MCF 10A (cell line): ENCODE measurements around the gene XYLB. TPM values are rescaled to one million over a fixed set of nuclear protein-coding genes. Genes with fewer than 3 reads are reported as not detected.

Source experiments
- BruUV-seq: library from RNA; stranded (reverse); fragments of 400-500 nt; replicated peaks from 2 replicates; lab custom pipeline; 2021; lab: Mats Ljungman, UMichigan
- CTCF ChIA-PET: fragments of 300-600 bp; sonication (Branson Sonifier 250); formaldehyde crosslinking; extraction: SDS; loops from one replicate; lab custom pipeline; 2021; ENCODE audit warnings: antibody characterized with exemption, inconsistent platforms; lab: Yijun Ruan, JAX
- POLR2A ChIA-PET: fragments of 300-600, 350-650 bp; sonication (Branson Sonifier 250); formaldehyde crosslinking; extraction: SDS; loops from one replicate; lab custom pipeline; 2020; ENCODE audit warnings: antibody characterized with exemption, inconsistent platforms; lab: Yijun Ruan, JAX
- DNase-seq: peaks from one replicate; pipeline ENCODE4 v3.0.0-alpha.2; 2018; ENCODE audit not compliant: unreplicated experiment
- H3K27ac Mint-ChIP-seq: one replicate; pipeline ENCODE4 v1.8.0; 2022; ENCODE audit warnings: mild to moderate bottlenecking, low read depth, mixed read lengths; ENCODE audit not compliant: unreplicated experiment
- H3K27me3 Mint-ChIP-seq: one replicate; pipeline ENCODE4 v1.8.0; 2022; ENCODE audit warnings: mixed read lengths; ENCODE audit not compliant: insufficient read depth, unreplicated experiment
- H3K36me3 Mint-ChIP-seq: one replicate; pipeline ENCODE4 v1.8.0; 2022; ENCODE audit warnings: mild to moderate bottlenecking, moderate library complexity, mixed read lengths; ENCODE audit not compliant: insufficient read depth, unreplicated experiment
- H3K4me1 Mint-ChIP-seq: one replicate; pipeline ENCODE4 v1.8.0; 2022; ENCODE audit warnings: mixed read lengths; ENCODE audit not compliant: insufficient read depth, unreplicated experiment
- H3K4me3 Mint-ChIP-seq: one replicate; pipeline ENCODE4 v1.8.0; 2022; ENCODE audit warnings: mild to moderate bottlenecking, moderate library complexity, mixed read lengths; ENCODE audit not compliant: unreplicated experiment
- H3K9me3 Mint-ChIP-seq: one replicate; pipeline ENCODE4 v1.8.0; 2022; ENCODE audit warnings: mixed read lengths; ENCODE audit not compliant: unreplicated experiment
- intact Hi-C: fragments of 100-400 bp; cut with micrococcal nuclease; formaldehyde crosslinking; loops from 2 replicates; pipeline ENCODE4 v1.14.1; 2022
- total RNA-seq: library from RNA; stranded (reverse); gene quantifications from 2 replicates; pipeline ENCODE4 v1.2.3, GENCODE V29; 2022
- TF ChIP-seq, protein P1 (sequence below): fragments of 200-600 bp; IDR thresholded peaks from one replicate; pipeline ENCODE4 v1.8.0; 2022; ENCODE audit warnings: antibody characterized with exemption, mild to moderate bottlenecking; ENCODE audit not compliant: unreplicated experiment

XYLB gene
- total RNA-seq, 1 experiment from 2014 or later = 6.6 TPM

DNA sequence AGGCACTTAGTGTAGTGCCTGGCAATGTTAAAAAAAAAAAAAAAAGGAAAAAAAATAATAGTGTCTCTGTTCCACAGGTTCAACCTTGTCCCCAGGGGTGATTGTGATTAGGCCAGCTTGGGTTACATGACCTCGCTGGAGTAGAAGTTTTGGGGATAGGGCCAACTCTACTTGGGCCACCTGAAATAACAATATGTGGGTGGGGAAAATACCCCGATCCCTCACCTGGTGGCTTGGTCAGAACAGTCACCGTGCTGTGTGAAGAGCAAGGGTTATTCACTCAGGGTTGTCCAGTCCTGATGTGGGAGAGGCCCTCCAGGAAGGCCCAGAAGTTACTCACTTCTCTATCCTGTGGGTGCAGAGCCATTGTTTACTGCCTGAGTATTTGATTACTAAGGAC, 19.5 kb downstream of the XYLB start:
- intact Hi-C loops = no loop called here
- Mint-ChIP-seq H3K9me3 (no peaks in the 10 kb centered on the region), H3K27me3 (no peaks in the 10 kb centered on the region), H3K4me1 (no peaks in the 10 kb centered on the region), H3K36me3 (peaks cover 41% of the 10 kb centered on the region), H3K27ac (no peak overlapping the region), H3K4me3 (no peak overlapping the region)
- no TSS peak for BruUV-seq
- DNase-seq = no peak
- ChIA-PET POLR2A (no interaction called here), CTCF (interaction anchor here (1.8 kb wide), 1 partner anchor 114 kb away, joined by 5 read pairs; no protein-coding TSS in a partner anchor)
- TF ChIP-seq, protein P1, sequence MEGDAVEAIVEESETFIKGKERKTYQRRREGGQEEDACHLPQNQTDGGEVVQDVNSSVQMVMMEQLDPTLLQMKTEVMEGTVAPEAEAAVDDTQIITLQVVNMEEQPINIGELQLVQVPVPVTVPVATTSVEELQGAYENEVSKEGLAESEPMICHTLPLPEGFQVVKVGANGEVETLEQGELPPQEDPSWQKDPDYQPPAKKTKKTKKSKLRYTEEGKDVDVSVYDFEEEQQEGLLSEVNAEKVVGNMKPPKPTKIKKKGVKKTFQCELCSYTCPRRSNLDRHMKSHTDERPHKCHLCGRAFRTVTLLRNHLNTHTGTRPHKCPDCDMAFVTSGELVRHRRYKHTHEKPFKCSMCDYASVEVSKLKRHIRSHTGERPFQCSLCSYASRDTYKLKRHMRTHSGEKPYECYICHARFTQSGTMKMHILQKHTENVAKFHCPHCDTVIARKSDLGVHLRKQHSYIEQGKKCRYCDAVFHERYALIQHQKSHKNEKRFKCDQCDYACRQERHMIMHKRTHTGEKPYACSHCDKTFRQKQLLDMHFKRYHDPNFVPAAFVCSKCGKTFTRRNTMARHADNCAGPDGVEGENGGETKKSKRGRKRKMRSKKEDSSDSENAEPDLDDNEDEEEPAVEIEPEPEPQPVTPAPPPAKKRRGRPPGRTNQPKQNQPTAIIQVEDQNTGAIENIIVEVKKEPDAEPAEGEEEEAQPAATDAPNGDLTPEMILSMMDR = no peak

DNA sequence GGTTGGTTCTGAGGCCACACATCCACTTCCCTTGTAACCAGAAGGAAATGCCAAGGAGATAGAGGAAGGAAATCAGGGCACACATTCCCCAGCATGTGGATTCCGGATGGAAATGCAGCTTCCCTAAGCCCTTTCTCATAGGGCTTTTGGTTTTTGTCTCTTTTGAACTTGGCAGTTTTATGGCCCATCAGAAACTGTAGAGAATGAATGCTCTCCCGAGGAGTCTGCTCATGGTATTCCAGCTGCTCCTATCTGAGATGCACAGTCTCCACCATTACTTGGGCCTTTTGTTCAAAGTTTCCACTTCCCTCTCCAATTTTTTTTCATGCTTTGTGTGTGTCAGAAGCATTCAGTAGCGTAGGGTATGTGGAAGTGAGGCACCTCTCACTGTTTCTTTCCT, 21.2 kb downstream of the XYLB start:
- intact Hi-C loops = no loop called here
- Mint-ChIP-seq H3K4me3 (no peak overlapping the region), H3K27ac (no peak overlapping the region), H3K27me3 (no peaks in the 10 kb centered on the region), H3K9me3 (no peaks in the 10 kb centered on the region), H3K4me1 (no peaks in the 10 kb centered on the region), H3K36me3 (peaks cover 40% of the 10 kb centered on the region)
- ChIA-PET CTCF (interaction anchor here (2.7 kb wide), 1 partner anchor 112 kb away, joined by 12 read pairs; no protein-coding TSS in a partner anchor), POLR2A (no interaction called here)
- TF ChIP-seq, protein P1 = no peak
- no TSS peak for BruUV-seq
- DNase-seq = no peak

DNA sequence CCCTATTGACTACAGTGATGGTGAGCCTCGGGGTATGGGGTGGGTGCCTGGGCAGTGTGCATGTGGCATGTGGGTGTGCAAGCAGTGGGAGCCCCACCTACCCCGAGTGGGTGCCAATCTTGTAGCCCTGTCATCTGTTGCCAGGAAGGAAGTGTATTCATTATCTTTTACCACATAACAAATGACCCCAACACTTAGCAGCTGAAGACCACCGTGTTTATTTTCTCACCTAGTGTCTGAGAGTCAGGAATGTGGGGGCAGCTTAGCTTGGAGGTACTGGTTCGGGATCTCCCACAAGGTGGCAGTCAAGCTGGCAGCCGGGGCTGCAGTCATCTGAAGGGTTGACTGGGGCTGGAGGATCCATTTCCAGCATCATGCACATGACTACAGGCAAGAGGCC, 21.7 kb downstream of the XYLB start:
- Mint-ChIP-seq H3K27ac (no peak overlapping the region), H3K4me1 (no peaks in the 10 kb centered on the region), H3K4me3 (no peak overlapping the region), H3K27me3 (no peaks in the 10 kb centered on the region), H3K9me3 (no peaks in the 10 kb centered on the region), H3K36me3 (peaks cover 42% of the 10 kb centered on the region)
- TF ChIP-seq, protein P1 = no peak
- CTCF ChIA-PET = interaction anchor here (2.7 kb wide), 1 partner anchor 112 kb away, joined by 12 read pairs; no protein-coding TSS in a partner anchor
- POLR2A ChIA-PET = no interaction called here
- no TSS peak for BruUV-seq
- intact Hi-C loops = no loop called here
- DNase-seq = no peak

DNA sequence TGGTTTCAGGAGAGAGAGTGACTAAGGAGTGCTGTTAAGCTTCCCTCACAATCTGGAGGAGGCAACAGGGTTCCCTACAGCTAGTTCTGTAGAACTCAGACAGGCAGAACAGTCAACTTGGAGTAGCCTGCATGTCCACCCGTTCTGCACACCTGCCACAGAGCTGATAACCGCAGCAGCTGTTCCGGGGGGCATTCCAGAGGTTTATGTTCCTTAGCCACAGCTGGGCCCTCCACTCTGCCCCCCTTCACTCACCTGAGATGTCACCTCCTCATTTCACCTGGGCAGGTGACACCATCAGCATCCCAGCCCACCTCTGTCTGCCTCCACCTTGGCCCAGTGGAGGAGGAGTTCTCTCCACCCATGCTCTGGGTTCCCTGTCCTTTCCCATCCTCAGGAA, 22.6 kb downstream of the XYLB start:
- Mint-ChIP-seq H3K27me3 (no peaks in the 10 kb centered on the region), H3K4me1 (no peaks in the 10 kb centered on the region), H3K4me3 (no peak overlapping the region), H3K27ac (no peak overlapping the region), H3K36me3 (peaks cover 37% of the 10 kb centered on the region), H3K9me3 (no peaks in the 10 kb centered on the region)
- ChIA-PET CTCF (interaction anchor here (0.5 to 2.7 kb wide), 6 partner anchors 10 to 111 kb away, joined by 3 to 12 read pairs (median 3); partner anchors contain the start of gene XYLB), POLR2A (no interaction called here)
- intact Hi-C loops = no loop called here
- TF ChIP-seq, protein P1 = no peak
- no peak for DNase-seq
- BruUV-seq = no TSS peak
